Activated naive CD8-positive, alpha-beta T cell treated with anti-CD3 and anti-CD28 coated beads, Interleukin-2, amount 50 U/mL, for 16 hours (primary cell): Measurements from ENCODE around the gene OBSCN.

Experiments used
- DNase-seq: peaks from one replicate; pipeline ENCODE4 v3.0.0-alpha.2; 2020; ENCODE audit warnings: low read depth, low spot score

OBSCN gene

DNA sequence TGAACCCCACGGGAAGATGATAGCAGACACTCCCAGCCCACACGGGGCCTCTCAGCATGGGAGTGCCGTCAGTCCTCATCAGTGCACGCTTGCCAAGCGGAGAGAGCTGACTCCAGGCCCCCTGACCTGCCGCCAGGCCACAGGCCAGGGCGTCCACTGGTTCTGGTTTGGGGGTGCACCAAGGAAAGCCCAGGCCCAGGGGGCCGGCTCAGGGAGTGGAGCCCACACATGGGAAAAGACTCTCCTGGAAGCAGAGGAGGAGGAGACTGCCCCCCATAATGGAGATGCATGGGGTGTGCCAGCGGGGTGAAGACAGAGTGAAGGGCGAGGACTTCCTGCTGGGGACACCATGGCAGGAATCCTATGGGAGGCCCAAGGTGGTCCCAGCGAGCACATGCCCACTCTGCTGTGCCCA lies 192.4 kb downstream of the OBSCN start:
- no peak for DNase-seq

DNA sequence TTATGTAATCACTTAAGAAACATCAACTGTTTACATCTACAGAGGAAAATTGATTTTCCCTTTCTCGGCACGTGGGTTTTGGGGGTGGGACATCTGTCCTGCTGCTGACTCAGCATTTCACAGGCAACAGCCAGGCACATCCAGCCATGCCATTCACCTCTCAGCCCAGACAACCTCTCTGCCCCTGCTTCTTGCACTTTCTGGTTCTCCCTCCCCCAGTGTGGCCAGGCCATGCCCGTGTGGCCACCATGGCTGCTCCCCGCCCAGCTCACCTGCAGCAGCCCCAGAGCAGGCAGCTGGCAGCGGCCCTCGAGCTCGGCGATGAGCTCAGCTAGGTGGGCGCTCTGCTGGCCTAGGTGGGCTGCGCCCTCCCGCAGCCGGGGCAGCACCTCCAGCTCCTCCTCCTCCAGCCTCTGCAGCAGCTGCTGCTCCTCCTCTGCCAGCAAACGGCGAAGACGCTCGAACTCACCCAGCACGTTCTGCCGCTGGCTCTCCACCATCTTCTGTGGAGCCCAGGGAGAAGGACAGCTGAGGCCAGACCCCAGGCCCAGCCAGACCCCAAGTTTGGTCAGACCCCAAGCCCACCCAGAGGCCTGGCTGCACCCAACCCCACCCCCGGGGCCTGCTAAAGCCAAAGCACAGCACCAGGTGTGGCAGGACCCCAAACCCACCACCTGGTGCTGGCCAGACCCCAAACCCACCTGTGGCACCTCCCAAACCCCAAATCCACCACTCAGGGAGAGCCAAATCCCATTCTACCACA lies 193.0 kb downstream of the OBSCN start:
- no peak for DNase-seq

DNA sequence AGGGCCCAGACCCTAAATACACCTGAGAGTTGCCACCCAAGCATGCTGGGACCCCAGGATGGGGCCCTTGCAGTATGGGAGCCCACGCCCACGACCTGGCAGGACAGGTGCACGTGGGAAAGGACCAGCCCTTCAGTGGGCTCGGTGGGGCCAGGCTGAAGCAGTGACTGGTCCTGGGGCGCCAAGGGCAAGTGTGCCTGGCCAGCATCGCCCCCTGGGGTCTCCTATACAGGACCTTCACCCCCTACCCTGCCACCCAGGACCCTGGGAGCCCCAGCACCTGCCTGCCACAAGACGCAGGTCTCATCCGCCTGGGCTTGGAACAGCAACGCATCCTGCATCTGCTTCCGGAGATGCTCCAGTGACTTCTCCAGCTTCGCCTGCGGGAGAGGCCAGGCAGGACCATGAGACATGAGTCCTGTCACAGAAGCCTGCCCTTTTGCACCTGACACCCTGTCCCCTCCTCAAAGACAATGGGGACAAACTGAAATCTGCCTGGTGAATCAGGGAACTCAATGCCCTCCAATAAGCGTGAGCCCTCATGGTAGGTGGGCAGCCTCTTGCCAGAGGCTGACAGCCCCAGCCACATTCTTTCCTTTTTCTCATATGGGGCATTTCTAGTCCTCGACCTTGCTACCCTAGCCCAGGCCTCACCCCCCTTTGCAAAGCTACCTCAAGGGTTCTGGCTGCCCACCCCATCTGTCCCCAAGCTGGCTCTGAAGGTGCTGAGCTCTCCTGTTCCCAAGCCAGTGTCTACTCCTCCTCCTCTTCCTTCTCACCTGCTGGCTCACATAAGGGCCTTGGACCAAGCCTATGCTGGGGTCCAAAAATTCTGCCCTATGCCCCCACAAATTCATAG lies 194.2 kb downstream of the OBSCN start:
- DNase-seq: no peak

GRCh38 chr1:228402641-228403025 lies 194.8 kb downstream of the OBSCN start:
- DNase-seq: no peak

DNA sequence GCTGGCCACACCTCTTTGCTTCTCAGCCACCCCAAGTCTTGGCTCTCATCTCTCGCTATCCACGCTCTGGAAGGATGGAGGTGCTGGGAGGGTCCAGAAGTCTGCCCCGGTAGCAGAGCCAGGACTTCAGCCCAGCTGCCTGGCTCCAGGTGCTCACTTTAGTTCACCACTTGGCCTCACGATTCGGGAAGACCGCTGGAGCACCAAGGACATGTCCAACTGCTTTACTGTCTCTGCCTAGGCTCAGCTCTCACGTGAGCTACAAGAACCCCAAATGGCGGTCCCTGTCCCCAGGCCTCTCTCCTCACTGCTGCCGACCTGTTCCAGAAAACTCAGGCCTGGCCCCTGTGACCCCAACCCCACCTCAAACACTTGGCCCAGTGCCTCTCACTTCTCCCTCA lies 195.4 kb downstream of the OBSCN start:
- no peak for DNase-seq

- DNase-seq: no peak
These were observed 196.4 kb downstream of the OBSCN start for GRCh38 chr1:228404107-228404720.

- DNase-seq: no peak
These were observed 197.5 kb downstream of the OBSCN start for GRCh38 chr1:228405200-228405978.

DNA sequence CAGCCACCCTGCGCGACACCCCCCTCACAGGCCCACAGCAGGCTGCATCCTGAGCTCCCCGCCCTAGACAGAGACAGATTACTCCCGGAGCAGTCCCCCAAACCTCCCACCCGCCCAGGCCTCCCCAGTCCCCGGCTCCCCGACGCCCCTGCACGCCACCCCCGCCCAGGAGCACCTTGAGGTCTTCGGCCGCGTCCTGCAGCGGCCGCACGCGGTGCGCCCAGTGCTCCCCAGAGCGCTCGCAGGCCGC lies 198.1 kb downstream of the OBSCN start:
- DNase-seq: no peak

DNA sequence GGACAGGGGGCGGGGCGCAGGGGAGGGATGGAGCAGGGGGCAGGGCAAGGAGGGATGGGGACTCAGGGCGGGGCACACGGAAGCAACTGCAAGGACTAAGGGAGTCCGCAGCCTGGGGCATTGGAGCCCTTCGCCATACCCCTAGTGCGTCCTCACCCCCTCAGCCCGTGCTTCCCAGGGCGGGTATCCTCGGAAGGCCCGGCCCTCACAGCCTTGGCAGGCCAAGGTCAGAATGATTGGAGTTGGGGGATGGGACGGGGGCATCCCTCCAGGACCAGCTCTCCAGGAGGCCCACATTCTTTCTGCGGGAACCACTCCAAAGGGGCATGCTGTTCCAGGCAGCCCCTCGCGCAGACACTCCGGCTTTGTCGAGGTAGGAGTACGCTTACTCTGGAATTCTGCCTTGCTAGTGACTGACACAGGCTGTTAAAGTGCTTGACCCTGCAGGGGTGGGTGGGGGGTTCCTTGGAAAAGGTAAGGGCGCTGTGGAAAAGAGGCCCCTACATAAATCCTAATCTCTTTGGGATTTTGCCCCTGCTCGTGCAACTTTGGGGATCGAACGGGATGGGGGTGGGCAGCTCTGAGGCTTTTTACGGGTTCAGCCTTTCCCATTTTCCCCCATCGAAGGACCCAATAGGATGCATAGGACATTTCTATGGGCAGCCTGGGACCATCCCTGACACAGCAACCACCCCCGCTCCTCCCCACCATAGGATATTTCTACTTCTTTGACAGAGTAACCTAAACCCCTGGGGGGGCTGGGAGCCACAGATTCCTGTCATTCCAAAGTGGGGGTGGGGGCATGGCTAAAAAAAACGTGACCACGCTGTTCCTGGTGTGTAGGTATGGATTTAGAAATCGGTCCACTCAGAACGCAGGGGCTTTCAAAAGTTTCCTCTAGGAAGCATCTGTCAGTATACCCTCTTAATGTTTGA lies 199.5 kb downstream of the OBSCN start:
- DNase-seq: no peak

GRCh38 chr1:228408041-228408868 lies 200.4 kb downstream of the OBSCN start:
- DNase-seq: no peak

DNA sequence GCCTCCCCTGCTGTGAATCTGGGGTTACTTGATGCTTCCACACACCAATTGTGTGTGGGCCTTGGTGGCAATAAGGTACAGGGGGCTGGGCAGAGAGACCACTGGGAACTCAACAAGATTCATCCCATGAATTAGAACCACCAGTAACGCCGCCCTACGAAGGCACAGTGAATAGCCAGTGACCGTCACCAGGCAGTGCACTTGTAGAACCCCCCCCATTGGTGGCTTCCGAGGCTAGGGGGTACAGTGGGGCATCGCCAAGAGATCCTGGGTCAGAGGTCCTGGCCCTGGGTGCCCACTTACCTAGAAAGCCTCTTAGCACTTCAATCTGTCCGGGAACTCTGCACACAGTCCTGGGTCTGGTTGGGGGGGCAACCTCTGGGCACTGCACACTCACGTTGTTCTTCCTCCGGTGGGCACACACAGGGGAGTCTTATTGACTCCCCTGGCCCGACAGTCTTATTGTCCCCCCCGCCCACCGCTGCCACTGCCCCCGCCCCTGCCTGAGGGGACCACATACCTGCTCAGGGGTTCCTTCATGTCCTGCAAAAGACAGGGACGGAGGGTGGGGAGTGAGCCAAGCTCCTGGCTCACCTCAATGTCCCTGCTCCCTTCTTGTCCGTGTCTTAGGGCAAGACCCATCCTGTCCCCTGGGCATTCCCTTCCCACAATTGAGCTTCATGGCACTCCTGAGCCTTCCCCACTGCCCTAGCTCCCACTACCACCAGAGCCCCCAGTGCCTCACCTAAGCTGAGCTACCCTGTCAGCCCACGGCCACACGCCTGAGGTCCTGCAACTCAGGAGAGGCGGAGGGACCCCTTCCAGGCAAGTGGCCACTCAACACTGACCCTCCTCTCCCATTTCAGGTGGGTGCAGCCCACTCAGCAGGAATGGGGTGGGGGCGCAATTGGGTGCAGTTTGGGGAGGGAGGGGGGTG lies 201.3 kb downstream of the OBSCN start:
- no peak for DNase-seq

GRCh38 chr1:228410015-228410414 lies 202.2 kb downstream of the OBSCN start:
- DNase-seq: no peak

GRCh38 chr1:228410671-228411070 lies 202.8 kb downstream of the OBSCN start:
- DNase-seq: no peak

GRCh38 chr1:228411121-228411520 lies 203.3 kb downstream of the OBSCN start:
- DNase-seq: no peak

GRCh38 chr1:228411548-228412430 lies 203.9 kb downstream of the OBSCN start:
- no peak for DNase-seq

DNA sequence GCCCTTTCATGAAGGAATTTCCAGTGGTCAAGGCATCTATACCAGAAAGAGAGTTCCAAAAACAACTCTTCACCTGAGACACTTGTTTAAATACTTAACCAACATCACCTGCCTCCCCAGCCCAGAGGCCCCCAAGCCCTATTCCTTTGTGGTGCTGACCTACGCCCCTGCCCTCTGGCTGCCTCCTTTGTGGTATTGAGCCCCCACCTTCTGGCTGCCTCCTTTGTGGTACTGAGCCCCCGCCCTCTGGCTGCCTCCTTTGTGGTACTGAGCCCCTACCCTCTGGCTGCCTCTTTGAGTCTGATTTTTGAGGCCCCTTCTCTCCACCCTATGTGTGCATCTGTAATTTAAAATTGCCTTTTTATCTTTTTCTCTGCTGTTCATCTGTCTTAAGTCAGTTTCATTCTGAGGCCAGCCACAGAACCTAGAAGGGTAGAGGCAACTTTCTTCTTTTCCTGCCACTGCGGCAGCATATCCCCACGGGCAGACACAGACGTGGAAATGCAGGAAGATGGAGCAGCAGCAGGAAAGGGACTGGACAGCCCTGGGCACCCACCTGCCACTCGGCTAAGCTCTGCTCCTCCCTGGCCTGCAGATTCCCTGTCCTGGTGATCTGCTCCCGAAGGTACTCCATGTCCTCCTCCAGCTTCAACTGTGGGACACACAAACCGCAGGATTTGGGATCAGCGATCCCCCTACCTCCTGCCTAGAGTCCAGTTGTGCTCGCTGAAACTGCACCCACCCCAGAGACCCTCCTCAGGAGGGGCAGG lies 205.6 kb downstream of the OBSCN start:
- DNase-seq: no peak
